ENCODE results near the gene TRRAP.
"Not testable (repeated sequence)": the region's sequence is repeated elsewhere in the genome, so short reads cannot be mapped to it uniquely, and the experiment has no call there.

Gene TRRAP

GRCh38 chr7:99033765-99034164 is 155.4 kb downstream of the TRRAP start:
- DNase-seq = no peak

DNA sequence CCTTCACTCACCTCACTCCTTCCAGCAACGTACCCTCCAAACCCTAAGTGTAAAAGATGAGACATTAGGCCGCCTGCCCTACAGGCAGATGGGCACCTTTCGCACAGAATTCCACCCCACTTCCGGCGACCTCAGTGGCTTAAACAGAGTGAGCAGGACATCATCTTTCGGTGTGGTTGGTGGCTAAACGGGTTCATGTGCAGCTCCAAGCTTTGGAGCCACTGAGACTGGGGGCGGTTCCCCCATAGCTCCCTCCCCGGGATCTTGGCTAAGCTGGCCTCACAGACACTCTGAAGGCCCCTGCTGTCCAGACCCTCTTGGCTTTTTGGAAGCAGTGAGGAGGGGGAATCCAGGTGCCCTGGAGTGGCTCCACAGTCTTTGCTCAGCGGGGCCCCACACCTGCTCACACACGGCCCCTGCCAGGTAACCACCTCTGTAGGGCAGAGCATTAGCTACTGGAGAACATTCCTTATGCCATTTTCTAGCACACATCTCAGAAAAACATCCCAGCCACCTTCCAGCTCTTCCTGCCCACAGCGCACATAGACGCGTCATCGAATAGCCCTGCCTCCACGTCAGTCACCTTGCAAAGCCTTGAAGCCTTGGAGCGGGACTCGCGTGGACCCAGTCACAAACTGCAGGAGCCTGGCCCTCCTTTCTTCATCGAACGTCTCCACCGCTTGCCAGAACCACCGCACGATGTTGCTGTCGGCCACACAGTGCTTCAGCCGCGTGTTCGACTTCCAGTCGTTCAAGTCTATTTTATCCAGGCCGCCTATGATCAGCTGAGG is 156.8 kb downstream of the TRRAP start:
- DNase-seq = no peak

GRCh38 chr7:99035723-99036545 is 157.6 kb downstream of the TRRAP start:
- DNase-seq = no peak

GRCh38 chr7:99036546-99037111 is 158.3 kb downstream of the TRRAP start:
- DNase-seq = no peak

DNA sequence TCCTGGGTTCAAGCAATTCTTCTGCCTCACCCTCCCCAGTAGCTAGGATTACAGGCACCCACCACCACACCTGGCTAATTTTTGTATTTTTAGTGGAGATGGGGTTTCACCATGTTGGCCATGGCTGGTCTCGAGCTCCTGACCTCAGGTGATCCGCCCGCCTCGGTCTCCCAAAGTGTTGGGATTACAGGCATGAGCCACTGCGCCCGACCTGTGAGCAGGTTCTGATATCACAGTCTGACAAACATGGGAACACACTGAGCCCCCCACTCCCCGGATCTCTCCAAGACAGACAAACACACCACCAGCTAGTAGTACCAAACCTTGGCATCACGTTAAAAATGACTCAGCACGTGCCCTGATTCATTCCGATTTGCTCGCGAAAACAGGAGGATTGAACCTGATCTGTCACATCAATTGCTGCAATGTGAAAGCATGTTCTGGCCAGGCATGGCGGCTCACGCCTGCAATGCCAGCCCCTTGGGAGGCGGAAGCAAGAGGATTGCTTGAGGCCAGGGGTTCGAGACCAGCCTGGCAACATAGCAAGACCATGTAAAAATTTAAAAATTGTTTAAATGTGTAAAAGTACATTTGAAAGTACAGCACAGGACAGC is 159.1 kb downstream of the TRRAP start:
- no peak for DNase-seq

DNA sequence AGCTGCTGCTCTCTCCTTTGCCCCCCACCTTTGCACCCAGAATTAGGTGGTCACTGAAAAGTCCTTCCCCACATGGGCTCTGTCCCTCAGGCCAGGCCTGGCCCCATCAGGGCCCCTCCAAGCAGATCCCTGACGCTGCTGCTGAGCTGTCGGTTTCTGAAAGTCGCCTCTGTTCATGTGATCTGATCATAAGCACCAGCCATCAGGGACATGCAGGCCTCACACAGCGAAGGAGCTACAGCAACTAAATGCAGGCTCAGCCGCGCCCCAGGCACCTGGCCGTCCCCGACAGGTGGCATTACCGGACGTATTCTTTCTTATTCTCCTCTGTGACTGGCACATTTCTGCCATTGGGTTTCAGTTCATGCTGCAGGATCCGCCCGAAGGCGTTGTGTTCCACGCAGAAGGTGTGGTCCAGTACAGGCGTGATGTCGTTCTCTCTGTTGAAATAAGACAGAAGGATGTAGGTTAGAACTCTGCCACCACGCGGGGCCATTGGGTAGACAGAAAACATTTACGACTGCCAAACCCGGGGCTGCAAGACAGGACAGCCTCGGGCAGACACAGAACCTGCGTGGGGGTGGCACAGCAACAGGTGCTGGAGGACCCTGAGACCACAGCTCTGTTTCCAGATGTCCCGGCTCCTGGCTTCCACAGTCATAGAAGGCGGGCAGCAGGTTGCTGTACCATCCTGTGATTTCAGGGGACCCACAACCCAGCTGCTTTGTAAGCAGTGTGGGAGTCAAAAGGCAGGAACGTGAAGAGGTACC is 159.9 kb downstream of the TRRAP start:
- no peak for DNase-seq

DNA sequence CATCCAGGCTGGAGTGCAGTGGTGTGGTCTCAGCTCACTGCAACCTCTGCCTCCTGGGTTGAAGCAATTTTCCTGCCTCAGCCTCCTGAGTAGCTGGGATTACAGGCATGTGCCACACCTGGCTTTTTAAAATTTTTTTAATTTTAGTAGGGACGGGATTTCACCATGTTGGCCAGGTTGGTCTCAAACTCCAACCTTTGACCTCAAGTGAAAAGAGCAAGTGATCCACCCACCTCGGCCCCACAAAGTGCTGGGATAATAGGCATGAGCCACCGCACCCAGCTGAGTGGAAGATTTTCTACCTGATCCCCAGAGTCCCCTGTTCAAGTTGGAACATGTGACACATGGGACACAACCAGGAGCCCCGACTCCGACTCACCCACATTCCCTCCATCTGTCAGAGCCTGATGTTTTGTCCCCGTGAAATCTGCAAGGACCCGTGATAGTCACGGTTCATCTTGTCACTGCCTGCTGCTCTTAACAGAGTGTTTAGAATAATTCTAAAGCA is 161.1 kb downstream of the TRRAP start:
- DNase-seq = no peak

DNA sequence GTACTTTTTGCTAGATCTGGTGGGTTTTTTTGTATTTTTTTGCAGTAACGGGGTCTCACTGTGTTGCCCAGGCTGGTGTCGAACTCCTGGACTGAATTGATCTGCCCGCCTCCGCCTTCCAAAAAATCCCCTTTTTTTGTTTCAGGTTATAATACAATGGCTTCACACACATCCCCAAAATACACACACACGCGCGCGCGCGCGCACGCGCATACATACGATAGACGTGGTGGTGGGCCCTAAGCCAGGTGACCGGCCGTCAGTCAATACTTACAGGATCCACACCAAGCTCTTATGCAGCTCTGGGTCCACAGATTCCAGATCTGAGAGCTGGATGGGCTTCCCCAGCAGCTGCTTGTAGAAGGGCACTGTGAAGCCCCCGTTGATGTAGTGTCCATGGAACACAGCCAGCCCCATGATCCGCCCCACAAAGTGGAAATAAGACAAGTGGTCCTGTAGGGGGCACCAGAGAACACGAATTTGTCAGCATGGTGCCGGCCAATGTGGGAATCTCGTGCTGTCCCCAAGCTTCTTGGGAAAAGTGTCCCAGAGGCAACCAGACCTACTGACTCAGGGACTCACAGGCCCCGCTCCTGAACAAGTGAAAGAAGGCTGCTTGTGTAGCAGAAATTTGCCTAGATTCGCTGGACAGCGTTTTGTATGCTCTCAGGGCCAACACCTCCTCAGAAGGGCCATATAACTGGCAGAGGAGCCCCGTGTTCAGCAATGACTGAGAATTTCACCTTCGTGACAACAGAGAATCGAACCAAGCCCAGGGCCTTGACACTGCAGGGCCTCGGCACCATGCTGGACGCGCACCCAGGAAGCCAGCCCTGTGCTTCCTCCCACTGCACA is 162.0 kb downstream of the TRRAP start:
- DNase-seq = no peak

DNA sequence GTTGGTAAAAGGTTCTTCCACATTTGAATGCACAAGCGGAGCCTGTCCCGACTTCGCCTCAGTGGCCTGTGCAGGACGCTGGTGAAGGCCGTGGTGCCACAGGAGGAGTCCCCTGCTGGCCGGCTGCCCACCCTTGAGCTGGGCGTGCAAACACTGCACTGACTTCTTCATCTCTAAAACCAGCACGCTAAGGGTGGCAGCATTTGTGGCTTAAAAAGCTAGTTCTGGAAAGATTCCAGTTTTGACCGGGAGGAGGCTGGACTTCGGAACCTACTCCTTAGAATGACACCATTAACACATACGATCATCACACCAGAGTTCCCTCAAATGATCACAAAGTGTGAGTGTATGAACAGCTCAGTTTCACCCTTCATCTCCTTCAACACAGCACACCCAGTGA is 163.2 kb downstream of the TRRAP start:
- DNase-seq = no peak

GRCh38 chr7:99042957-99043356 is 164.6 kb downstream of the TRRAP start:
- no peak for DNase-seq

DNA sequence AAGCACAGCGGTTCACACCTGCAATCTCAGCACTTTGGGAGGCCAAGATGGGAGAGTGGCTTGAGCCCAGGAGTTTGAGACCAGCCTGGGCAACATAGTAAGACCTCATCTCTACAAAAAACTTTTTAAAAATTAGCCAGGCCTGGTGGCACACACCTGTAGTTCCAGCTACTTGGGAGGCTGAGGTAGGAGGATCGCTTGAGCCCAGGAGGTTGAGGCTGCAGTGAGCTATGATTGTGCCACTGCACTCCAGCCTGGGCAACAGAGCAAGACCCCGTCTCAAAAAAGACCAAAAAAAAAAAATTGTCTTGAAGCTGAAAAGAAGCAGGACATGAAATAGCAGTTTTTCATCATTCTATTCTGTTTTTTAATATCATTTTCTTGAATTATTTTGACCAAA is 166.5 kb downstream of the TRRAP start:
- not testable (repeated sequence) for DNase-seq

DNA sequence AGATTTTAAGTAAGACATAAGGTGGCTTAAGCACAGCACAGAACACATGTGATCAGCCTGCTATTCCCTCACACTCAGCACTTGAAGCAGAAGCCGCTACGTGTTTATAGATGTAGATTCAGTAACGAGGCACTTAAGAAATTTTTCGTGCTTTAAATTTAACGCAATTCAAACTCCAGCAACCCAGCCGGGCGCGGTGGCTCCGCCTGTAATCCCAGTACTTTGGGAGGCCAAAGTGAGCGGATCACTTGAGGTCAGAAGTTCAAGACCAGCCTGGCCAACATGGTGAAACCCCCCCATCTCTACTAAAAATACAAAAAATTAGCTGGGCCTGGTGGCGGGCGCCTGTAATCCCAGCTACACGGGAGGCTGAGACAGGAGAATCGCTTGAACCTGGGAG is 167.9 kb downstream of the TRRAP start:
- DNase-seq = not testable (repeated sequence)

- DNase-seq = no peak
These were observed 168.4 kb downstream of the TRRAP start for GRCh38 chr7:99046722-99047121.

DNA sequence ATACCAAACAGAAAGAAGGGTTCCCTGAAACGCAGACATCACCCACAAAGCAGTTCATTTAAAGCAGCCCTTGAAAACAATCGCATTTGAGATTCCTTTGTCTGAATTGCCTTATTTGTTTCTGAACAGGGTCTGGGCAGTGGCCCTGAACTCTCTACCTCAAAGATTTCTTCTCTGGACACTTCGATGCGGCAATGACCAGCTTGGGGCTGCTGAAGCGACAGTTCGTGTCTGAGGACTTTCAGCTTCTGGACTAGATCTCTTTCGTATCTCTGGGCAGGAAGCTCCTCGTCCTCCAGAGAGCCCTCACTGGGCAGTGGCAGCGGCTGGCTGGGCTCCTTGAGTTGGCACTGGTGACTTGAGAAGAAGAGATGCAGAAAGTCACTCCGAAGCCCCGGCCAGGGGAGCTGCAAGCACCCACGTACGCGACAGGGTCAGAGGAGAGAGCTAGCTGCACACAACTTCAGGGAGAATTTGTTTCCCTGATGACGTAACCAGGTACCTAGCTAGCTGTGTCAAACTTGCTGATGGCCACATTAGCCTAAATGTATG is 169.3 kb downstream of the TRRAP start:
- DNase-seq = no peak

DNA sequence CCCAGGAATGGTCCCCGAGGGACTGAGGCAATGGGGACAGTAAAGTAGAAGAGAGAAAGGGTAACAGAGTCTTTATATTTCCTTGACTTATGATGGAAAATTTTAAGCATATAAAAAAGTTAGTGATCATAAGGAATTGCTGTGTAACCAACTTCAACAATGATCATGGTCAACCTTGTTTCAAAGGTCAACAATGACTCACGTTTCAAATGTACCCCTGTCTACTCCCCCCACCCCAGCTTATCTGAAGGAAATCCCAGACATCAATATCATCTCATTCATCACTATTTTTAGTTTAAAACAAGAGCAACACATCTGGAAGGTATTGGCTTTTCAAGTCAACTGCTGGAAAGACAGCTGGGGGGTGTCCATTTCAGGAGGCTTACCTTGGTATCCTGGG is 172.6 kb downstream of the TRRAP start:
- no peak for DNase-seq

DNA sequence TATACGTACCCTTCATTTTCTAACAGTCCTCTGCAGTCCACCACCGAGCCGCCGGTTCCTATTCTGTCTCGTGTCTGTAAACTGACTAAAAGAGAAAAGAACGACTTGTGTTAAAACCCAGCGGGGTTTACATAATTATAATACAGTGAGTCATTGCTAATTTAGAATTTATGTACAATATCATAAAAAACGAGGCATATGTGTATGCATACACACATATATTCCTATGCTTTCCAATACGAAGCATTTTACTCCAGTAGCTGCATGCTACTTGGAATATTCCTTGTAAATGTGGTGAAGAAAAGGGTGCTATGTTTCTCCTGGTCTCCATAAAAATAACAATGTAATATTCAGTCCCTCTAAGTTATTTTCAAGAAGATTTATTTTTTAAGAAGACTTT is 176.4 kb downstream of the TRRAP start:
- DNase-seq = no peak

GRCh38 chr7:99061001-99061776 is 182.9 kb downstream of the TRRAP start:
- DNase-seq = no peak
